Bronchial epithelial cell (primary cell): ENCODE data around the gene CRPPA. TPM values are rescaled to one million over a fixed set of nuclear protein-coding genes. Genes with fewer than 3 reads are reported as not detected.

Experiments
- DNase-seq: peaks from one replicate; pipeline ENCODE4 v3.0.0-alpha.2; 2010; ENCODE audit warnings: low read depth
- FAIRE-seq: peaks from 2 replicates; lab custom pipeline; 2011; peaks lifted over from hg19 to GRCh38; lab: Jason Lieb, UNC
- H3K27me3 ChIP-seq: 2 replicates; pipeline ENCODE4 v1.5.1; 2011; ENCODE audit warnings: low read length; ENCODE audit not compliant: control insufficient read depth, insufficient read depth
- H3K36me3 ChIP-seq: 2 replicates; pipeline ENCODE4 v1.5.1; 2011; ENCODE audit warnings: low read length; ENCODE audit not compliant: control insufficient read depth, insufficient read depth
- H3K4me3 ChIP-seq: 2 replicates; pipeline ENCODE4 v1.5.1; 2011; ENCODE audit warnings: mild to moderate bottlenecking, low read depth, low read length, control low read depth
- total RNA-seq: library from RNA; depleted of rRNA; stranded (reverse); fragments of >200 nt; gene quantifications from 2 replicates; pipeline ENCODE4 v1.2.1, GENCODE V29; 2014
- TF ChIP-seq, protein P1 (sequence below): IDR thresholded peaks from 2 replicates; pipeline ENCODE4 v1.5.1; 2011; ENCODE audit warnings: mild to moderate bottlenecking, moderate library complexity, low read length, control low read depth, inconsistent platforms; ENCODE audit not compliant: insufficient read depth, severe bottlenecking

The CRPPA gene
- total RNA-seq, 1 donor from 2014 or later, result 0.26 TPM

GRCh38 chr7:16420649-16421332 lies 547 bp downstream of the CRPPA start:
- TF ChIP-seq, protein P1, sequence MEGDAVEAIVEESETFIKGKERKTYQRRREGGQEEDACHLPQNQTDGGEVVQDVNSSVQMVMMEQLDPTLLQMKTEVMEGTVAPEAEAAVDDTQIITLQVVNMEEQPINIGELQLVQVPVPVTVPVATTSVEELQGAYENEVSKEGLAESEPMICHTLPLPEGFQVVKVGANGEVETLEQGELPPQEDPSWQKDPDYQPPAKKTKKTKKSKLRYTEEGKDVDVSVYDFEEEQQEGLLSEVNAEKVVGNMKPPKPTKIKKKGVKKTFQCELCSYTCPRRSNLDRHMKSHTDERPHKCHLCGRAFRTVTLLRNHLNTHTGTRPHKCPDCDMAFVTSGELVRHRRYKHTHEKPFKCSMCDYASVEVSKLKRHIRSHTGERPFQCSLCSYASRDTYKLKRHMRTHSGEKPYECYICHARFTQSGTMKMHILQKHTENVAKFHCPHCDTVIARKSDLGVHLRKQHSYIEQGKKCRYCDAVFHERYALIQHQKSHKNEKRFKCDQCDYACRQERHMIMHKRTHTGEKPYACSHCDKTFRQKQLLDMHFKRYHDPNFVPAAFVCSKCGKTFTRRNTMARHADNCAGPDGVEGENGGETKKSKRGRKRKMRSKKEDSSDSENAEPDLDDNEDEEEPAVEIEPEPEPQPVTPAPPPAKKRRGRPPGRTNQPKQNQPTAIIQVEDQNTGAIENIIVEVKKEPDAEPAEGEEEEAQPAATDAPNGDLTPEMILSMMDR, result peak; percentile 38
- peak overlapping the region; percentile 61 for H3K4me3 ChIP-seq
- H3K27me3 ChIP-seq, result no peaks in the 10 kb centered on the region
- peak; percentile 83 for DNase-seq
- H3K36me3 ChIP-seq, result no peaks in the 10 kb centered on the region
- no peak for FAIRE-seq

GRCh38 chr7:16420329-16420648 lies 1.0 kb downstream of the CRPPA start:
- no peak for FAIRE-seq
- H3K36me3 ChIP-seq, result no peaks in the 10 kb centered on the region
- TF ChIP-seq, protein P1, result no peak

GRCh38 chr7:16419859-16420258 lies 1.5 kb downstream of the CRPPA start:
- FAIRE-seq (no peak), DNase-seq (no peak)
- Histone ChIP-seq H3K36me3 (no peaks in the 10 kb centered on the region), H3K4me3 (no peak overlapping the region), H3K27me3 (no peaks in the 10 kb centered on the region)
- TF ChIP-seq, protein P1, result no peak

More at GRCh38 chr7:16420329-16420648, 1.0 kb downstream of the CRPPA start:
- no peak for DNase-seq
- H3K4me3 ChIP-seq, result peak overlapping the region; percentile 61
- no peaks in the 10 kb centered on the region for H3K27me3 ChIP-seq

GRCh38 chr7:16419126-16419525 lies 2.2 kb downstream of the CRPPA start:
- no peak for FAIRE-seq
- TF ChIP-seq, protein P1, result no peak
- Histone ChIP-seq H3K36me3 (no peaks in the 10 kb centered on the region), H3K4me3 (no peak overlapping the region), H3K27me3 (no peaks in the 10 kb centered on the region)
- DNase-seq, result no peak

DNA sequence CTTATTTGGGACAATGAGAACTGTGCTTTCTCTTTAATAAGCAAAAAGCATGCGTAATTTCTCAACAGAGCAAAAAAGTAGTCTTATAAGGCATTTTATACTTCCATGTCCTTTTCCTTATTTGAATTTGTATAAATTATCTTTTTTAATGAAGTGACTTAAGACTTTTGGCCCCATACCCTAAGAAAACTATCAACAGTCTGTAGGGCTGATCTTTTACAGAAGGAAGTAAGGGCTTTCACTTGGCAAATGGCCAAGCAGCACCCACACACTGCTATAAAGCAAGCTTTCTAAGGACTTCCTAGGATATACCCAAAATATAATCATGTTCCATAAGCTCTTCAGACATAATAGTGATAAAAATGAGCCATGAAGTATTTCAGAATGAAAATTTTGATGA lies 3.4 kb downstream of the CRPPA start:
- no peak for FAIRE-seq
- TF ChIP-seq, protein P1, result no peak
- no peaks in the 10 kb centered on the region for H3K36me3 ChIP-seq
- no peaks in the 10 kb centered on the region for H3K27me3 ChIP-seq
- no peak overlapping the region for H3K4me3 ChIP-seq
- DNase-seq, result no peak
